ENCODE measurements around the gene SRP68.

Gene SRP68

DNA sequence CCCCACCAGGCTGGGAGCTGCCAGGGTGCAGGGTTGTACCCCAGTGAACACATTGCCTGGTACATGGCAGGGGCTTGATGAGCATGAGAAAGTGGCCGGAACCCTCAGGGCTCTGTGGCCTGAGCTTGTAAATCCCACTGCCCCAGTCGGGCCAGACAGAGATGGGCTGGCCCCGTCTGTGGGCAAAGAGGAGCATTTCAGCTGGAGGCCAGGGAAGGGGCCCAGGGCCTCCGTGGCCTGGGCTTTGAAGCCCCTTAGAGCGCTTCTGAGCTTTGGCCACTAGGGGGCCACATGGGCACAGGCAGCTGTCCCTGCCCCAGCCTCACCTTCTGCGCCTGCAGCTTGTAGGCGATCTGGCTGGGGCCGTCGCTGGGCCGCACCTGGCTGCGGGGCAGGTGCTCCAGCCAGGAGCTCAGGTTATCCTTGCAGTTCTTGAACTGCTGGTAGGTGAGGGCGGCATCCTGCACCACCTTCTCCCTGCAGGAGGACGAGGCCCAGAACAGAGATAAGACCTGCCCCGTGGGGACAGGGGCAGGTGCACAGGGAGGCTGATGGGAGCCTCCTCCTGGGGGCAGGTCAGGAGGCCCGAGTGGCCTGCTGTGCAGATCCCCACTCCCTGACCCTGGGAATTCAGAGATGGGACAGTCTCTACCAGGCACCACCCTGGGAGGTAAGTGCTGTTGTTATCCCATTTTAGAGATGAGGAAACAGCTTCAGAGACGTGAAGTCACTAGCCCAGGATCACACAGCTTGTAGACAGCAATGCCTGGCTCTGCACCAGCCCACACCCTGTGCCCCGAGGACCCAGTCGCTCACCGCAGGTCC lies 58.0 kb downstream of the SRP68 start:
- no peak overlapping the region for H3K4me3 ChIP-seq (ENCODE audit: low read length)
- TF ChIP-seq ZNF274 (IDR thresholded peaks at IDR 0.05; ENCODE audit: low read depth, low read length) = no peak

DNA sequence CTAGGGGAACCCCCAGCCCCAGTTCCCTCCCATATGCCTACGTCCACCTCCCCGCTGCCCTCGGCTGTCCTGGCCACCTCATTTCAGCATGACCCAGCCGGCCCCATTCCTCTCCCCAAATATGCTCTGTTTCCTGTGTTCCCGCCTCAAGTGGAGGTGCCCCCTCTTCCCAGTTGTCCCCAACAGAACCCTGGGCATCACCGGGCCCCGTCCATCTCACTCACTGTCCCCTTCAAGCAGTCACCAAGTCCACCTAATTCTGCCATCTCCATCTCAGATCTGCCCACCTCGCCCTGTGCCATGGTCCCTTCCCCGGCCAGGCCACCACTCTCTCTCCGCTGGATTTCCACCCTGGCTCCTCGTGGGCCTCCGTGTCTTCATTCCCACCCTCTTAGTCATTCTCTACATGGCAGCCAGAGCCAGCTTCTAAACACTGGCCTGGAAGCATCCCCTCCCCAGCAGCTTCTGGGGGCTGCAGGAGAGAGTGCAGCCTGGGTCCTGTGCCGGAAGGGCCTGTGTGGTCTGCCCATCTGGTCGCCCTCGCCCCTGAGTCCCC lies 58.9 kb downstream of the SRP68 start:
- H3K4me3 ChIP-seq (ENCODE audit: low read length) = no peak overlapping the region
- no peak for TF ChIP-seq ZNF274 (IDR thresholded peaks at IDR 0.05; ENCODE audit: low read depth, low read length)

DNA sequence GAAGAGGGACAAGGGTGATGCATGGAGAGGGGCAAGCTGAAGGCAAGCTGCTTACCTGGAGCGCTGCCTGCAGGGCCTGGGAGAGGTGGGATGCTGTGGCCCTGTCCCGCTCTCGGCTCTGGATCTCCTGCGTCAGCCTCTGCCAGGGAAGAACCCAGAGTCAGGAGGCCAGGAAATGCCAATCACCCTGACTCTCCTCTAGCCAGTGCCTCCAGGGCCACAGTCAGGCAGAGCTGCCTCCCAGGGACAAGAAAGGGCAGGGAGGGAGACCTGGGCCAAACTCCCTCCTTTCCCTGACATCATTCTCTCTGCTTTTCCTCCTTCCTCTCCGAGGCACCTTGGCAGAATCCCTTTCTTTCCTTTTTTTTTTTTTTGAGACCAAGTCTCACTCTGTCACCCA lies 60.4 kb downstream of the SRP68 start:
- TF ChIP-seq ZNF274 (IDR thresholded peaks at IDR 0.05; ENCODE audit: low read depth, low read length) = no peak
- H3K4me3 ChIP-seq (ENCODE audit: low read length) = no peak overlapping the region

DNA sequence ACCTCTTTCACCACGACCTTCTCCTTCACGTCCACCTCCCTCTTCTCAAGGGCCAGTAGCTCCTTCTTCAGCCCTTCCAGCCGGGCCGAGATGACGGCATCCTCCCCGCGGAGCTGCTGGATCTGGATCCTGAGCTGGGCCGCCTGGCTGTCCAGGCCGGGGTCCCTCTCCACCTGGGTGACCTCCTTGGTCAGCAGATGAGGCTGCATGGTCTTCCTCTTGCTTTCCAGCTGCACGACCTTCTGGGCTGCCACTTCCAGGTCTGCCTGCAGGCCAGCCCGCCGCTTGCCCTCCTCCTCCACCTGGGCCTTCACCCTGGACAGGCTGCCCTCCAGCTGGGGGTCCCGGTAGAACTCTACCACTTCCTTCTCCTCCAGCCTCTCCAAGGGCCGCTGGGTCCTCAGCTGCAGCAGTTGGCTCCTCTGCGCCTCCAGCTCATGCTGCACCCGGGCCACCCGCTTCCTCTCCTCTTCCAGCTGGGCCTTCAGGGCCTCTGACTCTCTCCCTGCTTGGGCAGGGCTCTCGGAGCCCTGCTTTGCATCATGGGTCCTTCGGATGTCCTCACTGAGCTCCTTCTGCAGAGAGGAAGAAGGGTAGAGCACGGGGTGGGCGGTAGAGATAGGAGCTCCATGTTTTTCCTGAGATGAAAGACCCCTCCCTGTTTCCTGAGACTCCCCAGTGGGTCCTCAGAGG lies 62.2 kb downstream of the SRP68 start:
- no peak for TF ChIP-seq ZNF274 (IDR thresholded peaks at IDR 0.05; ENCODE audit: low read depth, low read length)
- no peak overlapping the region for H3K4me3 ChIP-seq (ENCODE audit: low read length)

DNA sequence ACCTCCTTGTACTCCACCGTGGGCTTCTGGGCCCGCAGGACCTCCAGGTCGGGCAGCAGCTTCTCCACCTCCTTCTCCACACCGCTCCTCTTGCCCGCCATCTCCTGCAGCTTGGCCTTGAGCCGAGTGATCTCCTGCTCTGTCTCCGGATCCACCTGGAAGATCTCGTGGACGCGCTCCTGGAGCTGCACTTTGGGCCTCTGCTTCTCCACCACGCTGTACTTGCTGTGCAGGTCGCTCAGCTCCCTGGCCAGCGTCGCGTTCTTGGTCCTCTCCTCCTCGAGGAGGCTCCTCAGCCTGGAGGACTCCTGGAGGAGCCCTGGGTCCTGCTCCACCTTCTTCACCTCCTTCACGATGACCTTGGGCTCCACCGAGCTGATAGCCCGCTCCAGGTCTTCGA lies 62.9 kb downstream of the SRP68 start:
- H3K4me3 ChIP-seq (ENCODE audit: low read length) = no peak overlapping the region

DNA sequence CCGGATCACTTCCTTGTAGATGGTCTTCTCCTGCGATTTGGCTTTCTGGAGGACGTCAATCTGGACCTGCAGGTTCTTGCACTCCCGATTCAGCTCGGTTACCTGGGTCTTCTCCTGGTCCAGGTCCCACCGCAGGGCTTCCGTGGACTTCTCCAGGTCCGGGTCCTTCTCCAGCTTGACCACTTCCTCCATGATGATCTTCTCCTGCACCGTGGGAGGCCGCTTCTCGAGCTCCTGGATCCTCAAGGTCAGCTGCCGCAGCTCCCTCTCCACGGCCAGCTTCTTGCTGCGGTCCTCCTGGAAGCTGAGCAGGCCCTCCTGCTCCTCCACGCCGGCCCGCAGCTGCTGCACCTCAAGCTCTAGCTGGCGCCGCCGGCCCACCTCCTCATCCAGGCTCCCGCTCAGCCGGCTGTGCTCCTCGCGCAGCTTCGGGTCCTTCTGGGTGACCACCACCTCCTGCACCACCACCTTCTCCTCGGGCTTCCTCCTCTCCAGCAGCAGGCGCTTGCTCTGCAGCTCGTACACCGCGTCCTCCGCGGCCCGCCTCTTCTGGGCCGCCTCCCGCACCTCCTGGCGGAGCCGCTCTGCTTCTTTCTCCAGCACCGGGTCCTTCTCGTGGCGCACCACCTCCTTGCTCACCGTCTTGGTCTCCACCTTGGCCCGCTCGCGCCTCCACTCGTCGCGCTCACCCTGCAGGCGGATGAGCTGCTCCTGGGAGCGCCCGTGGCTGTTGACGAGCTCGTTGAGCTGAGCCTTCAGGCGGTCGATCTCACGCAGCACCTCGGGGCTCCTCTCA lies 63.5 kb downstream of the SRP68 start:
- H3K4me3 ChIP-seq (ENCODE audit: low read length) = no peak overlapping the region
- no peak for TF ChIP-seq ZNF274 (IDR thresholded peaks at IDR 0.05; ENCODE audit: low read depth, low read length)

More for the DNA sequence above, 62.9 kb downstream of the SRP68 start:
- no peak for TF ChIP-seq ZNF274 (IDR thresholded peaks at IDR 0.05; ENCODE audit: low read depth, low read length)

DNA sequence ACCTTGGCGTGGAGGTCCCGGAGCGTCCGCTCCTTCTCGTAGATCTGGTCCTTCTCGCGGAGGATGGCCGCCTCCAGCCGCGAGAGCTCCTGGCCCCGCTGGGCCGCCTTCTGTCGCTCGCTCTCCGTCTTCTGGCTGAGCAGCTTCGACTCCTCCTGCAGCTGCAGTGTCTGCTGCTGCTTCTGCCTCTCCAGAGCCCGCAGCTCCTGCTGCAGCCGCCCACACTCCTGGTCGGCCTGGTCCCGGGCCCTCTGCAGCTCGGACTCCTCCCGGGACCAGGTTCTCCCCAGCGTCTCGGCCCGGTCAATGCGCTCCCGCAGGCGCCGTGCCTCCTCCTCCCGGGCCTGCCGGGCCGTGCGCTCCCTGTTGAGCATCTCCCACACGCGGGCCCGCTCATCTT lies 64.1 kb downstream of the SRP68 start:
- no peak overlapping the region for H3K4me3 ChIP-seq (ENCODE audit: low read length)
- TF ChIP-seq ZNF274 (IDR thresholded peaks at IDR 0.05; ENCODE audit: low read depth, low read length) = no peak

DNA sequence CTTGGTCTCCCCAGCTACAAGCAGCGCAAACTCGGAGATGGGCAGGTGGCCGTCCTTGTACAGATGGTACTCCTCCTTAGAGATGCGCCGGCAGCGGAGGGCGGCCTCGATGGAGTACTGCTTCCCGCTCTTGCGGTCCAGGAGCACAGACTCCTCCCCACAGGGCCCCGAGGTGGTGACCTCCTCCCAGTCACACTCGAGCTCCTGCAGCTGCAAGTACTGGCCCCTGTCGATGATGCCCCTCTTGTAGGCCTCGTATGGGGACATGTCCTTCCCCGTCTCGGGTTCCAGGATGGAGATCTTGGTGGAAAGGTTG lies 64.5 kb downstream of the SRP68 start:
- no peak for TF ChIP-seq ZNF274 (IDR thresholded peaks at IDR 0.05; ENCODE audit: low read depth, low read length)
- H3K4me3 ChIP-seq (ENCODE audit: low read length) = no peak overlapping the region

DNA sequence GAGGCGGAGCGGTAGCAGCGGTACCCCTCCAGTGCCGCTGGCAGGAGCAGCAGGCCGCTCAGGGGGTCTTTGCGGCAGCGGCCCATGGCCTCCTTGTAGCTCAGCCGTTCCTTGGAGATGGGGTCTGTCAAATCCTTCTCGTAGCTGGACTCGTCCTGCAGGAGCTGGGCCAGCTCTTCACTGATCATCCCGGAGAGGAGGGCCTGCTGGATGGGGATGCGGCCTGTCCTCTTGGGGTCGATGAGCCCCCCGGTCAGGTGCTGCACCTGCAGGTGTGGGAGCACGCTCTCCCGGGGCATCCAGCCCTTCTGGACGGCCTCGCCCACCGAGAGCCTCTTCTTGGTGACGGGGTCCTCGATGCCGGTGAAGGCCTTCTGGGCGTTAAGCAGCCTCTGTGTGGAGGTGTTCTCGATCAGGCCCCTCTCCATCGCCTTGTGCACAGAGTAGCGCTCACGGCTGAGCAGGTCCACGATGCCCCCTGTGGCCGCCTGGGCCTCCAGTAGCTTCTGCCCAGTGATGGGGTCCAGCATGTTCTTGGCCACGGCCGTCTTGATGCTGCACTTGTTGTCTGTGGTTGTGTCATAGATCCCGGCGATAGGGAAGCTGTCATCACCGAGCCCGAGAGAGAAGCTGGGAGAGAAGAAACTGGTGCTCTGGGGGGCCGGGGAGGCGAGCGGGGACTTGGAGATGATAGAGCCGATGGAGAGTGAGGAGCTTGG lies 65.0 kb downstream of the SRP68 start:
- no peak for TF ChIP-seq ZNF274 (IDR thresholded peaks at IDR 0.05; ENCODE audit: low read depth, low read length)

DNA sequence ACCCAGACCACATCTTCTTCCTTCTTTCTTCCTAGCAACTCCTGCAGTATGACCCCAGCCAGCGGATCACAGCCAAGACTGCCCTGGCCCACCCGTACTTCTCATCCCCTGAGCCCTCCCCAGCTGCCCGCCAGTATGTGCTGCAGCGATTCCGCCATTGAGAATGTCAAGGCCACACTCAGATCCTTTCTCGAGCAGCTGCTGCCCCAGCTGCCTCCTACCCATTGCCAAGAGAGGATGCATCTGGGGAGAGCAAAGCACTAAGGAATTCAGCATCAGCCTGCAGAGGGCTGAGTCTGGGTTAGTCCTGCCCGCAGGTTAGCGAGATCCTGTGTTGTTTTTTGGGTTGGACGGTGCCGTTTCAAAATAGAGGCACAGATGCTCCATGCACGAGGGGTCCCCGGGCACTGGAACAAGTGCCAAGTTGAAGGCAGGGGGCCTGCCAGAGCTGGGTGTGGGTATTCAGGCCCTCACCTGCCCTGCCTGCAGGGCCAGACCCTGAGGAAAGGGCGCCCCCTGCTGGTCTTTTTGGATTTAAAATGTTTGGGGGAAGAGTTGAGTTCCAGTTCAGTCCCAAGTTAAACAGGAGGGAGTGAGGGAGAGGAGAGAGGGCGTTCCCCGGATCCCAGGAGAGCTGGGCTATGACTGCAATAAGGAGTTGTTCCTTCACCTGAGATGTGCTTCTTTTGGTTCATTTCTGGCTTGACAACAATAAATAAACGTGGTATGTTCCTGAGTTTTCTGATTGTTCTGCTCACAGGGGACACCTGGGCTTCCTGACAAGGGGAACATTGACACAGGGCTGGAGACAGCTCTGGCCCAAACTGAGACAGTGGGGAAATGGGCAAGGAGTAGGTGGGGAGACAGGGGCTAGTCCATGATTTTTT lies 66.8 kb downstream of the SRP68 start:
- no peak overlapping the region for H3K4me3 ChIP-seq (ENCODE audit: low read length)
- TF ChIP-seq ZNF274 (IDR thresholded peaks at IDR 0.05; ENCODE audit: low read depth, low read length) = no peak

More for the DNA sequence above, 65.0 kb downstream of the SRP68 start:
- no peak overlapping the region for H3K4me3 ChIP-seq (ENCODE audit: low read length)

DNA sequence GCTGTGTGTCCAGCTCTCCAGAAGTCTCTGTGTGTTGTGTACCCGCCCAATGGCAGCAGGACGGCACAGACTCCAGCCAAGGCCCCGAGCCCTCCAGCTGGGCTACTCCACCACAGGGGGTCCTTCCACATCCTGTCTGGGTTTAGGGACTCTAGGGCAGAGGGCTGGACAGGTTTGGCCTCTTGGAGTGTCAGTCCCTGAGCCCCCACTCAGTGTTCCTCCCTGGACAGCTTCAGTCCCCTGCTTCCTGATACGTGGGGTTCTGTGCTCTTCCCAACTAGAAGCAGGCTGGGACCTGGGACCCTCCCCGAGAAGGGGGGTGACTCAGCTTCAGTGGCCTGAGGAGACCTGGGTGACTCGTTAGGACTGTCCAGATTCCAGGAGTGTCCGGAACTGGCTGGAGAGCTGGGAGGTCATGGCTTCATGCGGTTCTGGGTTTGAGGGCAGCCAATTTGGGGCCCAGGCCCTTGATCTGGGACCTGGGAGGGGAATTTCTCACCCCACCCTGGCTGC lies 67.5 kb downstream of the SRP68 start:
- H3K4me3 ChIP-seq (ENCODE audit: low read length) = no peak overlapping the region
- no peak for TF ChIP-seq ZNF274 (IDR thresholded peaks at IDR 0.05; ENCODE audit: low read depth, low read length)

DNA sequence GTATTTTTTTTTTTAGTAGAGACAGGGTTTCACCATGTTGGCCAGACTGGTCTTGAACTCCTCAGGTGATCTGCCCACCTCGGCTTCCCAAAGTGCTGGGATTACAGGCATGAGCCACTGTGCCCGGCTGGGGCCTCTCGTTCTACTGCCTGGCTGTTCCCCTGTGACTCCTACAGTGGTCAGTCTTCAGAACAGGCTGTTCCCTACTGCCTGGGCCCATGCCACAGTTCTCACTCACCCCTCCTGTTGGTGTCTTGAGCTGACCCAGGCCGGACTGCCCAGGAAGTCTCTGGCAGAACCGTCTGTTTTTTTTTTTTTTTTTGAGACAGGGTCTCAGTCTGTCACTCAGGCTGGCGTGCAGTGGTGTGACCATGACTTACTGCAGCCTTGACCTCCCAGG lies 68.4 kb downstream of the SRP68 start:
- no peak for TF ChIP-seq ZNF274 (IDR thresholded peaks at IDR 0.05; ENCODE audit: low read depth, low read length)

DNA sequence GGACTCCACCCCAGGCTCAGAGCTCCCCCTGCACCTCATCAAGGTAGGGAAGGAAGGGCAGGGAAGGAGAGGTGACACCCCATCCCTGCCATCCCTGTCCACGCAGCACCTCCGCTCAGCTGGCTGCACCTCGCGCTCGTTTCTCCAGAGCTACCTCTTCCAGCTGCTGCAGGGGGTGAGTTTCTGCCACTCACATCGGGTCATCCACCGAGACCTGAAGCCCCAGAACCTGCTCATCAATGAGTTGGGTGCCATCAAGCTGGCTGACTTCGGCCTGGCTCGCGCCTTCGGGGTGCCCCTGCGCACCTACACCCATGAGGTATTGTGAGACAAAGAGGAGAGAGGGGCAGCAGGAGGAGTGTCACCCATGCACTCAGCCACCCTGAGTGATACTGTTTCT lies 70.2 kb downstream of the SRP68 start:
- H3K4me3 ChIP-seq (ENCODE audit: low read length) = no peak overlapping the region
- TF ChIP-seq ZNF274 (IDR thresholded peaks at IDR 0.05; ENCODE audit: low read depth, low read length) = no peak

More for the DNA sequence above, 68.4 kb downstream of the SRP68 start:
- H3K4me3 ChIP-seq (ENCODE audit: low read length) = no peak overlapping the region
